ENCODE measurements around the gene RNLS.

RNLS gene

DNA sequence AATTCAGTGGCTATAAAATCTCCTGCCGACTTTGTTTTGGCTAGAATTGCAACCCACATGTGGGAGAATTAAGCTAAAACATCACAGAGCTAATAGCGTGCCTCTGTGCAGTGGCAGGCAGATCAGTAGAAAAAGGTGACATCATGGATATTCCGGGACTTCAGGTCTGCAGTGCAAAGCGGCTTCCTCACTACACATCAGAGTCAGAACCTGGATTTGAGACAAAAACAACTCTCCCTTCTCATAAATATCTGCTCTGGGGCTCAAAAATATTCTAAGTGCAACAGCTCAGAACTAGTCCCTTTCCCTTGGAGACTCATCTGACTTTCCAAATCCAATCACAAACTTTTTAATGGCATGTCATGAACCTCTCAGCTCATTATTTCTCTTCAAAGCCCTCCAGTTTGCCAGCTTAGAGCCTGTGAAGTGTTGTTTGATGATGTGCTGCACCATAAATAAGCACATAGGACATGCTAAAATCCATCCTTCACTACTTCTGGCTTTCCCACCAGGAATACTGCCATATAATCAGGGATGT is 337.1 kb downstream of the RNLS start:
- no peak for DNase-seq

GRCh38 chr10:88244781-88245625 is 338.1 kb downstream of the RNLS start:
- no peak for DNase-seq

- DNase-seq: peak; percentile 64
Measured at GRCh38 chr10:88243836-88244730, 339.0 kb downstream of the RNLS start.

- no peak for DNase-seq
Measured at GRCh38 chr10:88243202-88243744, 339.8 kb downstream of the RNLS start.

GRCh38 chr10:88241501-88241900 is 341.6 kb downstream of the RNLS start:
- DNase-seq: no peak

- no peak for DNase-seq
Measured at GRCh38 chr10:88239212-88239611, 343.9 kb downstream of the RNLS start.

DNA sequence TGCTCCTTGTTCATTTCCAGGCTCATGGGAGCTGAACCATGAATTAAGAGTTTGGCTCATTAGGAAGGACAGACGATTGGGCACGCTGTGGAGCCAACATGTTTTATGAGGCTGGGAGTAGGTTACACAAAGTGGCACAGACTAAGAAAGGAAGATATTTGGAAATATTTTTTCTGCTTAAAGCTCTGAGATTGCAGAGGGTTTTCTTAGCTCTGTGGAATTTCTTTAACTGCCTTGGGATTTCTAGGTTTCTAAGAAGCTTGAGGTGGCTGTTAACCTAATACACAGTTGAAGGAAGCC is 344.6 kb downstream of the RNLS start:
- DNase-seq: no peak

GRCh38 chr10:88237896-88238614 is 345.1 kb downstream of the RNLS start:
- no peak for DNase-seq

DNA sequence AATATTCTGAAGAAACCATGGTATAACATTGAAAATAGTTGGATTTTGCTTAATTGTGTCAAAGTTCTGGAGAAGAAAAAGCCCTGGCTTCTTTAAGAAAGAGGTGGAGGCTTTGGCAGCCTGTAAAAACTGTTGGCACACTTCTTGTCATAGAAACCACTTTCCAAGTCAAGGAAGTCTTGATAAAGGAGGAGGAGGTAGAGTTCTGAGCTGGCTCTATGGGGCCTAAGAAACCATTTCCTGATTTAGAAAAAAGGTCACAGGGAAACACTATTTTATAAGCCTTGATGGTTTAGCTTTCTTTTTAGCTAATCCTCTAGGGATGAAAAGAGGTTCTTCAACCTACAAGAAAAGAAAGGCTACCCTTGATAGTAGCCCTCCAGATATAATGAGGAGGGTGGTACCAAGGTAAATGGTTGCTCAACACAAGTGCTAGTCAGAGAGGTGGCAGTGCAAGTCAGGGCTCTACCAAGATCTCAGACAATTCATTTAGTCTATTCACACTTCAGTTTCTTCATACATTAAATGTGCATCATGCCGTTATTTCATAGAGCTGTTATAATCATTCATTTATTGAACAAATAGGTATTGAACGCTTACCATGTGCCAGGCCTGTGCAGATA is 346.9 kb downstream of the RNLS start:
- no peak for DNase-seq

GRCh38 chr10:88234297-88234696 is 348.8 kb downstream of the RNLS start:
- DNase-seq: peak; percentile 30

GRCh38 chr10:88233870-88234269 is 349.2 kb downstream of the RNLS start:
- peak; percentile 25 for DNase-seq

DNA sequence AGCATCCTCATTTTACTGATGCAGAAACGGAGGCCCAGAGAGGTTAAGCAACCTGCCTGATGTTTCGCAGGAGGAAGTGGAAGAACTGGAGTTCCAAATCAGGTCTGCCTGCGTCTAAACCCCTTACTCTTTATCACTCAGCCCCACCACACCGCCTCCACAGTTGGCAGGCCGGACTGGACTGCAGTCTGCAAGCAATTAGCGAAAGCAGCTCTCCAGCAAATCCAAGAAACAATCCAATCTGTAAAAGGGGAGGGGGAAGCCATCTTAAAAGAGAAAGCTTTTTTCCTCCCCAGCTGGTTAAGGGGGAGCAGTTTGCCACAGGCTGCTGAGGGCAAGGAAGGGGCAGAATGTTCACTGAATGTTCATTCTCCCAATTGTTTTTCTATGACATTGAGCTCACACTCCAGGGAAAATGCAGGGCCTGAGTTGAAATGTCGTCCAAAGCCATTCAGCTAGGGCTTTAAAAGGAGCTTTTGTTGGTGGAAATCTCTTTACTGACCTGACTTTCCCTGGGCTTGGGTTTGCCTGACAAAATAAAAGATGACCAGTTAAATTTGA is 350.1 kb downstream of the RNLS start:
- no peak for DNase-seq

DNA sequence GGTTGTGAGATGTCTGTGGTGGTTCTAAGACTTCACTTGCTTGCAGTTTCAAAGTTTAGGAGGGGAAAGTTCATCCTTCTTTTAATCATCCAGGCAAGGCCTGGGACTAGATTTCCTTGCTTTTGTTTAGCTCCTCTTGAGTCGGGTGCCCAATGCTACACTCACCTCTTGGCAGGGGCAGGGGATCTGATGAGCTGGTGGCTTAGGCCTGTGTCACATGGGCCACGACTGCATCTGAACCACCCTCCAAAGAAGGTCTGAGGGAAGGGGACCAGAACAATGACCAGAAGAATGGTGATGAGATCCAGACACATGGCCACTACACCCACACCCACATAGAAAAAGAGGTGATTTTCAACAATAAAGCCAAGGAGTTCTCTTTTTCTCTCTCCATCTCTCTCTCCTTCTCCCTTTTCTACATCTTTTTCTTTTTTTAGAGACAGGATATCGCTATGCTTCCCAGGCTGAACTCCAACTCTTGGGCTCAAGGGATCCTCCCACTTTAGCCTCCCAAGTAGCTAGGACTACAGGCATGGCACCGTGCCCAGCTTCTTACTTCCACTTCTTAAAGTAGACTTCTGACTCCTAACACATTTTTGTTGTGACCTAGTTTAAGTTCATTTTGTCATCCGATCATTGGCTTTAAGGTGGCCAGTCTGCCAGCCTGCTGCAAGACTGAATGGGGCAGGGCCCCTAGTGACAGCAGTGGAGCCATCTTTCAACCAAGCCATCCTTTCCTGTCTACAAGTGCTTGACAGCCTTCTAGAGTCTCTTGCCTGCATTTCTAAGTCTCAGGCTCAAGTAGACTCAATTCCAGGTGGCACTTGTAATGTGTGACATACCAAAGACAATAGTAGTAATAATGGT is 350.9 kb downstream of the RNLS start:
- DNase-seq: no peak

DNA sequence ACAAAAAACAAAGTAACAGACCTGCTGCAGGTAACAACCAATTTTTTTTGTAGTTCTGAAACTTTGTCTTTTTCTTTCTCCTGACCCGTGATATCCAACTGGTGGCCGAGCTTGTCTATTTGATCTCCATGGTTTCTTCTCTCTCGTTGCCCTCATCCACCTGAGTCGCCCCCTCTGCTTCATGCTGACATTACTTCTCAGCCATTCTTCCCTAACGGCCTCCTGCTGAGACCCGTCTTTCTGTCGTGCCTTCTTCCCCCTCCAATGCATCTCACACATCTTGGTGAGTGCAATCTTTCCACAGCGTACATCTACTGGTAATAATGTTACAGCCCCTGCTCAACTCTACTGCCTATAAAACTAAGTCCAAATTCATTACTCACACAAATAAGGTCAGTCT is 352.9 kb downstream of the RNLS start:
- no peak for DNase-seq

- DNase-seq: no peak
Measured at GRCh38 chr10:88228130-88228529, 355.0 kb downstream of the RNLS start.

- DNase-seq: no peak
Measured at GRCh38 chr10:88227342-88228018, 355.6 kb downstream of the RNLS start.

GRCh38 chr10:88226891-88227290 is 356.2 kb downstream of the RNLS start:
- DNase-seq: no peak

GRCh38 chr10:88226071-88226659 is 357.0 kb downstream of the RNLS start:
- DNase-seq: no peak

Data from NCI-H1092 treated with DMSO at 0.1 percent for 48 hours (cell line).